Stimulated activated CD4-positive, alpha-beta T cell treated with anti-CD3 and anti-CD28 coated beads, TNF-alpha, amount 100 ng/mL, for 24 hours (primary cell): ENCODE data around the gene KIF21A.

ENCODE experiments used
- DNase-seq, 3 experiments: peaks; one replicate each; pipeline ENCODE4 v3.0.0-alpha.2; 2020; ENCODE audit warnings: low read depth in 3 of 3

KIF21A gene

DNA sequence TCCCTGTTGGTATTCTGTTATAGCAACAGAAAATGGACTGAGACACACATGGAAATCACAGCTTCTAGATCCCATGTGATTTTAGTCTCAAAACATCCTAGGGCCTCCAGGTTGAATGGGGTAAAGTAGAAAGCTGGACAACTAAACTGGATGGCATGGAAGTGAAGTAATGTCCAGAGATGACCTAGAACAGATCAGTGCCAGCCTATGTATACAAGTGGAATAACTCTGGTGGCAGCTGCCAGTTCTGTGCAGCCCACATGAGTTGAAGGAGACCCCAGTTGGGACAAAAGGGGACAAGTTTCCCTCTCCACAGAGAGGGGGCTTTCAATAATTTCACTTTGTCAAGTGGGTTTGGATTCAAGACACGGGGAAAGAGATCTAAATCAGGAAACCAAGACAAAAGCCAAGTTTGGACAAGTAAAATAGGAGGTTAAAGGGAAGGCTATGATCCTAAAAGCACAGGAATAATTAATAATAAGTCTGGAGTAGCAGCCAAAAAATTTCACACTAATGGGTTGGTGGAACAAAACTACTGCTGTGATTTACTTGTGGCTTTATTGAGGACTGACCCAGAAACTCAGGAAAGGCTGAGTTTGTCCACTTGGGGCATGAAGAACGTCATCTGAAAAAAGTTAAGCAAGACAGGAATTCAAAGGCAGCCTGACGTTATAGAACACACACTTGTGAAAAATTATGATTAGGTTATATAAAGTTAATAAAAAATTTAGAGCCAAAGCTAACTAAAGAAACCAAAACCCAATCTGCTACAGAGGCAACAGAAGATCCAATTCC, 11.7 kb downstream of the KIF21A start:
- DNase-seq, result no peak

DNA sequence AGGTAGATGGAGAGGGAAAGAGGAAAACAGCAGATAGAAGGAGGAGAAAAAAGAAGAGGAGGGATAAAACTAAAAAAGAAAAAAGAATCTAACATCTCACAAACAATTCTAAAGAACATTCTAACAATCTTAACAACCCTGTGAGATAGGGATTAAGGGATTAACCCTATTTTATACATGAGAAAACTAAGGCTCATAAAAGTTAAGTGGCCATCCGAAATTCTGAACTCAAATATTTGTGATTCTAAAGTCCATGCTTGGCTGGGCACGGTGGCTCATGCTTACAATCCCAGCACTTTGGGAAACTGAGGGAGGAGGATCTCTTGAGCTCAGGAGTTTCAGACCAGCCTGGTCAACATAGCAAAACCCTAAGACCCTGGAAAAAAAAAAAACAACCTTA, 13.1 kb downstream of the KIF21A start:
- no peak for DNase-seq

DNA sequence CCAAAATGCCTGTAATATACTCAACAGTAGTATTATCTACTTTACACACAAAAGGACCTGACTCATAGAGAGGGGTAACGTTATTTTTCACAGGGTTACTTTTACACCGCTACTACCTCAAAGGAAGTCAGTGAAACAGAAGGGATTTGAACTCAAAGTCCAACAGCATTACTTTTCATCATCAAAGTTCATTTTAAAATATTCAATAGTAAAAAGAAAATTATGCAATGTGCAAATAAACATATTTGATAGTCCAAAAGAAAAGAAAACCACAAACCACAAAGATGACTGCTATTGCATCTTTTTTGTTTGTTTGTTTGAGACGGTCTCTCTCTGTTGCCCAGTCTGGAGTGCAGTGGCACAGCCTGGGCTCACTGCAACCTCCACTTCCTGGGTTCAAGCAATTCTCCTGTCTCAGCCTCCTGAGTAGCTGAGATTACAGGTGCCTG, 15.5 kb downstream of the KIF21A start:
- DNase-seq, result no peak

DNA sequence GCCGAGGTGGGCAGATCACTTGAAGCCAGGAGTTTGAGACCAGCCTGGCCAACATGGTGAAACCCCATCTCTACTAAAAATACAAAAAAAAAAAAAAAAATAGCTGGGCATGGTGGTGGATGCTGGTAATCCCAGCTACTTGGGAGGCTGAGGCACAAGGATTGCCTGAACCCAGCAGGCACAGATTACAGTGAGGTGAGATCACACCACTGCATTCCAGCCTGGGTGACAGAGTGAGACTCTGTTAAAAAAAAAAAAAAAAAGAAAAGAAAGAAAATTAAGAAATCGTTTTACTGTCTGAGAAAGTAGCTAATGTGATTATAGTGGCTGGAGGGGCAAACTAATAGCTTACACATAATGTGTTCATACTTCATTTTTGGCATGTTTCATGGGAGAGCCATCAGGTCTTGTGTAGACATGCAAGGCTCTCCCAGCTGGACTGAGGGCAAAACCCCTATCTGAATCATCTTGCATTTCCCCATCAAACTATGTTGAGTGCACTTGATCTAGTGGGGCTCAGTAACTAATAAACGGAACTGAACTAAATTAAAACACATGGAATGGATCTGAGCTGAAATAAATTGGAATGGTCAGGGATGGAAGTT, 16.2 kb downstream of the KIF21A start:
- no peak for DNase-seq

DNA sequence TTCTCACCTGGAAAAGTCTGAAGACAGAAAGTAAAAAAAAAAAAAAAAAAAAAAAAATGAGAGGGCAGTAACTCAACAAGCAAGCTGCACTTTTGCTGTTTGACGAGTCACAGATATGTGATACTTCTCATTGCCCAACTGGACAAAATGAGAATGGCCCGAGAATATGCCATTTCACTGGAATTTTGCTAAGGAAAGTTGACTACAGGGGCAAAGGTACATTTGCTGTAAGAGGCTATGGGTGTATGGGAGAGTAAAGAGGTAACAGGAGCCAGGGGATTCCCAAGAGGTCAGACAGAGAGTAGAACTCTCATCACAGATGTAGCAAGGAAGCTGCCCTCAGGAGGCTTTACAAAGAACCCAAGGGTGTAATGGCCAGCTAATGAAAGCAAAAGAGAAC, 22.9 kb downstream of the KIF21A start:
- no peak for DNase-seq

DNA sequence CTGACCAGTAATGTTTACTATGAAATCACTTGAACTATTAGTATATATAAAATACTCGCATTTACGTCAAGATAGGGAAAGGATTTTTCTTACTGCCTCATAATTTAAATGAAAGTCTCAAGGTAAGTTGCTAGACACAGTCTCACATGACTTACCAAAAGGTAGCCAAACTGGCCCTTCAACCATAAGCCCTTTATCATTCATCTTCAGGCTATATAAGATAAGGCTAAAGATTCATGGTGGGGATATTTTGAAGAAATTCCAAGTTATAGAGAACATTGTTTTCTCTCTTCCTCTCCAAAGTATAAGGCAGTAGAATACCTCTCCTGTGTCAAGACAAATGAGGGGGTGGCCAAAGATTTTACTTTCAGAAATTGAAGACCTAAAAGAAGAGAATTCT, 23.4 kb downstream of the KIF21A start:
- no peak for DNase-seq

DNA sequence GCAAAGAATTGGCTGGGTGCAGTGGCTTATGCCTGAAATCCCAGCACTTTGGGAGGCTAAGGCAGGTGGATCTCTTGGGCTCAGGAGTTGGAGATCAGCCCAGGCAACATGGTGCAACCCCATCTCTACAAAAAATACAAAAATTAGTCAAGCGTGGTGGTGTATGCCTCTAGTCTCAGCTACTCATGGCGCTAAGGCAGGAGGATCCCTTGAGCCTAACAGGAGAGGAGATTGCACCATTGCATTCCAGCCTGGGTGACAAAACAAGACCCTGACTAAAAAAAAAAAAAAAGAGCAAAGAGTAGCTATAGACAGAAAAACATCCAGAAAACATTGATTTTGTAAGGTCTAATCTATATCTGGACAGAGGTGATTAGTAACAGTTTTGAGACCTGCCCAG, 25.0 kb downstream of the KIF21A start:
- no peak for DNase-seq

DNA sequence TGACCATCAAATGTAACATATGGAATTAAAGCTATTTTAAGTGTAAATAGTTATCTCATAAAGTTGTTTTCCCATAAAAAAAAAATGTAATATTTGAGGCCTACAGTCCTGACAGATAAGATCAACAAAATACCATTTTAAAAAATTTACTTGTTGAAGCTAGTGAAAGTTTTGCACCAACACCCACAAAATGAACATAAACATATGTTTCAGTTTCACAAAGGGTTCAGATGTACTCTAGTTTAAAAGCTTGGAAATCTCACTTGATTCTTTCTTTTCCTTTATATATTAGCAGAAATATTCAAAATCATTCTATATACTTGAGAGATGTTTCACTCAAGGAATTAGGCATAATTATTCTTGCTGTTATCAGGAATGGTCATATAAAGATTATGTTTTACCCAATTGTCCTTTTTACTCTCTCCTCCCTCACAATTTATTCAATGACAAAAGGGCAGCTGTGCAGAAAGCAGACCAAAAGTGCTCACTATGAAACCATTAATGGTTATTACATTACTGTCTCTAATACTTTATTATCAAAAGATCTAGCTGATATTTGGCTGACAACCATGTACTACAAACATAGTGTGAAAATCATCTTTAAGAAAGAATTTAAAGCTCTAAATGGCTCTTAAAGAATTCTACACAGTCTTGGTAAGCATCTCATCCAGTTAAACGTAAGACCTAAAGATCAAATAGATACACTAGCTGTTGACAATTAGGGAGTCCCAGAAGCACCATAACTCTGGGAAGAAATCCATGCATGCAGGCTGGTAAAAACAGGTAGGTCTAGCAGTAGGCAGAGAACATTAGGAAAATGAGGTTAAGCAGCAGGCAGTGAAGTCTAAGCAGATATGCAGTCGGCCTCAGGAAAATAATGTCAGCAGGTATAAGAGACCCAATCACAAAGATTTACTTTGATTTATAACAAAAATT, 28.8 kb downstream of the KIF21A start:
- no peak for DNase-seq

DNA sequence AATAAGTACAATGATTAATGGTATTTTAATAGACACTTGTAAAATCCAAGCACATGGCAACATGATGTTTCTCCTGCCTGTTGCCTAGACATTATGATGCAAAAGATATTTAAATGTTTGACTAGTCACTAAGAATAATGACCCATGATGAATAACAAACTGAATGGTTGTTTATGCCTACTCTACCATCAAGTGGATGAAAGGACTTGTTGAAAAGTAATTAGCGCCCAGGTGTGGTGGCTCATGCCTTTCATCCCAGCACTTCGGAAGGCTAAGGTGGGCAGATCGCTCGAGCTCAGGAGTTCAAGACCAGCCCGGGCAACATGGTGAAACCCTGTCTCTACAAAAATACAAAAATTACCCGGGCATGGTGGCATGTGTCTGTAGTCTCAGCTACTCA, 30.7 kb downstream of the KIF21A start:
- DNase-seq, result no peak

DNA sequence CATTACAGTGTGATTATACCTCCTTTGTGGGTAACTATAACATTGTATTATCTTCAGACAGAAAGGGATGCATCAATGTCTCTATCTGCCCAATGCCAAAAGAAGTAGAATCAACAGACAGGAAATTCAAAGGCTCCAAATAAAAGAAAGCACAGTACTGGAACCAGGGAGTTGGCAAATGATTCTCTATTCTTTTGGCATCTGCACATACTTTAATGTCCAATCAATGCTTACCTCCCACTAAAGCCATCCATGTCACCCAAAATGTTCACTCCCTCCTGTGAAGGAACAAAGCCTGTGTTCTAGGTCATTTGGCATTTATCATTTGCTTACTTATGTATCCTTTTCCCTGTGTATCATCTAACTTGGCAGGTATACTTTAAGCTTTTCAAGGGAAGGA, 36.7 kb downstream of the KIF21A start:
- DNase-seq, result no peak

DNA sequence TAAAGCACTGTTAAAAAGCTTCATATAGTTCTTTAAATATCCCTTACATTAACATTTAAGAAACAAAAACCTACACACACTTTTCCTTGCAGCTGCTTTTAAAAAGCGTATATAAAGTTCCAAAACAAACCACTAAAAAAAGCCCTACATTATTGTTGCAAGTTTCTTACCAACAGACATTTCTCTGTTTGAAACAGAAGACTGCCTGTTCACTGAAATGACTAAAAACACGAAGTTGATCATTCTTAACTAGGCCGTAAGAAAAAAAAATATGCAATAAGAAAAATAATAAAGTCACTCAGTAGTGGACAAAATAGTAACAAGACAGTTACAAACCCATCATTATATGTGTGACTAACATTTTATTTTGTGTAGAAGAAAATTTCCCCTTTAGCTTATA, 37.3 kb downstream of the KIF21A start:
- DNase-seq, result no peak

DNA sequence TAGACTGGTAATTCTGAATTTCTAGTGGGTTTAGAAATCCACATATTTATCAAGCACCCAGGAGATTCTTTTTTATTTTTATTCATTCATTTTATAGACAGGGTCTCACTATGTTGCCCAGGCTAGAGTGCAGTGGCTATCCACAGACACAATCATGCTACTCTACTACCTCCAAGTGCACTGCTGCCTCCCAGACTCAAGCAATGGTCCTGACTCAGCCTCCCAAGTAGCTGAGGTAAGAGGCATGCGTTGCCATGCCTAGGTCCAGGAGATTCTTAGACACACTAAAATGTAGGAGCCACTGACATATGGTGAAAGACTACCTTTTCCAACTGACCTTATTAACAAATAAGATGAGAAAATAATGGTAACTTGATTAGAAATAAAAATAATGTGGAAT, 38.9 kb downstream of the KIF21A start:
- no peak for DNase-seq

DNA sequence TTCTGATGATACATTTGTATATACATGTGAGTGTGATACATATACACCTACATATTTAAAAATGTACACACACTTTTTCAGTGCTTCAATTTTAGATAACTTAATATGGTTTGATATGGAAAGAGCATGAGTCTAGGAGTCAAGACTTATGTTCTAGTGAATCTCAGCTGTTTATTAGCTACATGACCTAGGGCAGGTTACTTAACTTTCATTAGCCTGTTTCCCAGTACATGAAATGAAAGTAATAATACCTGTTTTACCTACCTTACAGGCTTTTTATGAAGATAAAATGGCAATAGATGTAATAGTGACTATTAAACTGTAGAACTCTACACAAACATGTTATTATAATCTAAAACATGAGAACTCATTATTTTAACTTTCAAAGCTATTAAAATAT, 39.5 kb downstream of the KIF21A start:
- DNase-seq, result no peak

DNA sequence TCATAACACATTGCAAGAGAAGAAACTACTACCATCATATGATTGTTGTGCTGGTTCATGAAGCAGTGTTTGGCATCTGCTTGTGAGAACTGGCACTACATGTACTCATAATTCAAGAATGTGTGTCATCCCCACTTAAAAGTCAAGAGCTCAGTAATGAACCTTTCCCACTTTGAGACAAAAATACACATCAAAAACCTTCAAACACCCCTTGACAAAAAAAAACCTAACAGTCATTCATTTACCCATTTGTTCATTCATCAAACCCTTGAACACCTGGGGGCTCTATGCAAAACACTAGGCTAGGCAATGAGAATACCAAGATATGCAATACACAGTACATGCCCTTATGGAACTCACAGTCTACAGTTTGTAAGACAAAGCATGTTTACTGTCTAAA, 40.0 kb downstream of the KIF21A start:
- no peak for DNase-seq

DNA sequence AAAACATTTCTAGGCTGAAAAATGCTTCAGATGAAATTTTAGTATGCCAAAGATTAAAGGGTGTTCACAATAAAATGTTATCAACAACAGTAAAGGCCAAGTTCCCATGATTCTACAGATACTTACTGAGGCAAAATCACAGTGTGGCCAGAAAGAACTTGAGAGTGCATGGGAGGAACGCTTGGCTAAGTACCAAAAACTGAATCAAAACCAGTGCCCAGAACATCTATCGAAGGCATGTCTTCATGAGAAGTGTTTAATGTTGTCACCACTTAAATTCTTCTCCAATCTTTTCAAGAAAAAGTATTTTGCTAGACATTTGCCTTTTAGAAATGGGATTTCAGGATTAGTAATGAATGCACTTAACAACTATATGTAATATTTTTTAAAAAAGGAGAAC, 41.5 kb downstream of the KIF21A start:
- no peak for DNase-seq

DNA sequence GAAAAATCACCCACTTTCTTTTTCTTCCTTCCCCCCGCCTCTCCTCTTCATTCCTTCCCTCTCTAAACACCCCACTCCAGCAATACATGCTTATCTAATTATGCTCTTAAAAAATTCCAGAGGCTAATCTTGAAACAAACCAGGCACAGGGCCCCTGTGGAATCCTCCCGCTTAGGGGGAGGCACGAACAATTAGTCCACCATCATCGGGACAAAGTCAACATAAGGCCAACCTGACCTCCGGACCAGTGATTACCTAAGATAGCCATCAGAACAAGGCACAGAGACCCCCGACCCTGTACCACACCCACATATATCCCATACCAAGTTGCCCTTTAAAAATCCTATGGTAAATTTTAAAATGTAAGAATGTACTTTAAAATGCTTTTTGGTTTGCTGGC, 47.1 kb downstream of the KIF21A start:
- DNase-seq, result no peak

DNA sequence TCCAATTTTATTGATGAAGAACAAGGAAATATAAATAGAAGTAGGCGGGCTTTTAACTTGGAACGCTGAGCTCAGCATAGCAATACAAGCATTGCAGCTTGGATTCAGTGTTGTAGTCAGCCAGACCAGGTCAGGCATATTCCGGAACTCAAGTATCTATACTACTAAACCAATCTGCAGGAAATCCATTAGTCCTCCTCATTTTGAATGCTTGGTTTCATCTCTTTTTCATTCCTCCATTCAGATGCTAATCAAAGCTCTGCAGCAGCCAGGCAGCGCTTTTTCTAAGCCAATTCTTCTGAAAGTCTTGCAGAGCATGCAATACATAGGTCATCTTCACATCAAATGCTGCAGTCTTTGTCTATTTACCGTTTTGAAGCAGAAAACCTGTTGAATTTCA, 49.0 kb downstream of the KIF21A start:
- DNase-seq, result no peak

DNA sequence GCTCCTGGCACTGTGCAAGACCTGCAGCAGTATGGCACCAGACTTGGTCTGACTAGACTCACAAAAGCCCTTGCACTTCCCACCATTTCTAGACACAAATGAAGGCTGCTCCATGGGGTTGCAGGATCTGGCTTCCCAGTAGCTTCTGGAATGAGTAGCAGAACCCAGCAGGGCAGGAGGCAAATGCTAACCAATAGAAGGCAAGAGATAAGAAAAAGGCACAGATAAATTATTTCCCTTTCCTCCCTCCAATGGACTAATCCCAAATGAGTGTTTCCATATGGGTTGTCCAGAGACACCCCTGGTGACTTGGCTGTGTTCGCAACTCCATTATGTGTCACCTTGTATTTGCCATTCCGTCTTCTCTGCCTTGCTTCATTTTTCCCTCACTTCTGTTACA, 49.7 kb downstream of the KIF21A start:
- no peak for DNase-seq

DNA sequence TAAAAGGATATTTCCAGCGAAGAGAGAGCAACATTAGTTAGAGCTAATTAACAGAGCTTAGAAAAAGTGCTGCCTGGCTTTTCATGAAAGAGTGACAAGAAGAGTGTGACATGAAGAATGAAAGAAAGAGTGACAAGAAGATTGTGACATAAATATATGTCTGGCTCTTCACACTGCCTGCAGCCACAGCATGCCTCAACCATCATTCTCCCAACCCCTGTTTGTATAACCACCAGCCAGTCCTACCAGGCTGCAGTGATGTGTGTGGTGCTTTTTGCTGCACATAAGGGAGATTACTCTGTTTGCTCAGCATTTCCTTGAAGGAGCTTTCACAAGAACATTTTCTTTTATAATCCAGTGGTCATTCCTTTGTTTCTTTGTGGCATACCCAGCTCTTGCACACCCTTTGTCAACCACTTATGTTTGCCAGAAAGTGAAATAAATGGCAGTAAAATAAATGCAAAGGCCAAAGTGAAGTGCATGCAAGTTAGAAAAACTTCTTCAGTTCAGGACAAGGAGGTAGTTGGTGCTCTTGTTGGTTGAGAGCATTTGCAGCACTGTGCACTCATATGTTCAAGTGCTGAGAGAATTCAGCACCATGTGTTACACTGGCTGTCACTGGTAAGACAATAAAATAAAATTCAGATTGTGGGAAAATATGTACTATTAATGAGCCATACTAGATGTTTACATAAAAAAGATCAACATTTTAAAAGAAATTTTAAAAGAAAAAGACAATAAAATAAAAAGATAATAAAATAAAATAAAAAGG, 50.6 kb downstream of the KIF21A start:
- no peak for DNase-seq

DNA sequence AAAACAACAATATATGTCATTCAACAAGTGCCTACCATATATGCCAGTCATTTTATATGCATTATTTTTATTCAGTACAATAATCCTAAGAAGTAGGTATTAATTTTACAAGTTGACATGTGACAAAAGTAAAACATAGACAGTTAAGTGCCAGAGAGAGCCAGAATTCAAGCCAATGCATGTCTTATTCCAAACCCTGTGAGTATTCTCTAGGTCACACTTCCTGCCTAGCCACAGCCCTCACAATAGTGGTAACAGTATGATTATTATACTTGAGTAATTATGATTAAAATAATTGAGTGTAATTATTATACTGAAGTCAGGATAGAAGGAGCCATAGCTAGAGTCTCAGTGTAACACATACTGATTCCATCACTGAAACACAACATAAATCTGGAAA, 52.2 kb downstream of the KIF21A start:
- no peak for DNase-seq

DNA sequence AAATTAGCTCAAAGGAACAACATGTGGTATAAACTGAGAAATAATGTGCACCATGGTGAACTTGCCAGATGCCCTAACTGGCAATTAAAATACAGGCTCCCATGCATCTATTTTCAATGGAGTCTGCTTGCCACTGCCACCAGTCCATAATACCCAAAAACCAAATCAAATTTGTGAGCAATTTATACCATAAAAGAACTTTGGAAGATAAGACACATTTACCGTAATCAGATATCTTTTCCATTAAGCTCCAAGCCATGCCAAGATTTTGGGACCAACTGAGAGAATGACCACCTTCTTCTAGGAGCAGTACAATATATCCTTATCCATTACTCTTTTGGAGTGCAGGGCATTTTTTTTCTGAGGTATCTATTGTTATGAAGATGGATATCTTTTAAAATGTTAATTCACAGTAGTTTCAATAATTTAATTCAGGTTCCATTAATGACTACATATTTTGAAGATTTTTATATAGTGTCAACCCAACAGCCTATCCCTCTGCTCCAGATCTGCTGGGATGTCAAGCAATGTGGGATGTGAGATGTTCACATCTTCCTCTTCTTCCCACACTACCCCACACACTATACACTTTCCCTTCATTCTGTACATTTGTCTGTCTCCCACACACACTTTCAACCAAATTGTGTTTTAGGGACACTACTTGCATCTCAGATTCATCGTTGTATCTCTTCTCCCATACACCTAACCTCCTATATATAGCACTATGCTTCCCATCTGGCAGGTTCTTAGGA, 53.3 kb downstream of the KIF21A start:
- DNase-seq, result no peak
